Measurements from ENCODE around the gene ADNP.
"Not testable (repeated sequence)": the region's sequence is repeated elsewhere in the genome, so short reads cannot be mapped to it uniquely, and the experiment has no call there.

The ADNP gene

GRCh38 chr20:50898475-50898874 lies 32.8 kb downstream of the ADNP start:
- DNase-seq: no peak

DNA sequence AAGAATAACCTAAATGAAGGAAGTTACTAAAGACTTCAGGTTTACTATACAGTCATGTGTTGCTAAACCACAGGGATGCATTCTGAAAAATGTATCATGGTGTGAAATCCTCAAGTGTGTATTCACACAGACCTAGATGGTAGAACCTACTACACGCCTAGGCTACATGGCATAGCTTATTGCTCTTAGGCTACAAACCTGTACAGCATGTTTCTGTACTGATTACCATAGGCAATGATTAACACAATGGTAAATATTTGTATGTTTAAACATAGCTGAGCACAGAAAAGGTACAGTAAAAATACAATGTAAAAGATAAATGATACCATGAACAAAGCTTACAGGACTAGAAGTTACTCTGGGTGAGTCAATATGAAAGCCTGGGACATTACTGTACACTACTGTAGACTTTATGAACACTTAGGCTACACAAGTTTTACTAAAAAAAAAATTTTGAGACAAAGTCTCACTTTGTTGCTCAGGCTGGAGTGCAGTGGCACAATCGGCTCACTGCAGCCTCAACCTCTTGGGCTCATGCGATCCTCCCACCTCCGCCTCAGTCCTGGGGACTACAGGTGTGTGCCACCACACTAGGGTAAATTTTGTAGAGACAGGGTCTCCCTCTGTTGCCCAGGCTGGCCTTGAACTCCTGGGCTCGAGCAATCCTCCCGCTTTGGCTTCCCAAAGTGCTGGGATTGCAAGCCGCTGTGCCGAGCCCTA lies 36.0 kb downstream of the ADNP start:
- no peak for DNase-seq

GRCh38 chr20:50893620-50894019 lies 37.6 kb downstream of the ADNP start:
- DNase-seq: no peak

DNA sequence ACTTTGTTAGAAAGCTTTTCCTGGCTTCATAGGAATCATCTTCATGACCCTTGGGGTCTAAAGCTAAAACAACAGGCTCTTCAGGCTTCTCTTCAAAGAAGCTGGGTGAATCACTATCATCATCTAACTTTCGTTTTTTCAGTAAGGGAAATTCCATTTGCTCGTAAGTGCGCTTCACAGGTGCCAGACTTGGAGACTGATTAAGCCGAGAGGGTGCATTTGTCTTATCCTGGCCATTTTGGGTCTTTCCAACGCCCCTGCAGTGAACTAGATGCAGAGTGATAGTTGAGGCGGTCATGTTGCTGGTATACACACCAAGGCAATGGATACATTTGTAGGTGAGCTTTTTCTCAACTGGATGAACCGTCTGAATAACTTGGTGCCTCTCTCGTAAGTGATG lies 38.8 kb downstream of the ADNP start:
- DNase-seq: no peak

DNA sequence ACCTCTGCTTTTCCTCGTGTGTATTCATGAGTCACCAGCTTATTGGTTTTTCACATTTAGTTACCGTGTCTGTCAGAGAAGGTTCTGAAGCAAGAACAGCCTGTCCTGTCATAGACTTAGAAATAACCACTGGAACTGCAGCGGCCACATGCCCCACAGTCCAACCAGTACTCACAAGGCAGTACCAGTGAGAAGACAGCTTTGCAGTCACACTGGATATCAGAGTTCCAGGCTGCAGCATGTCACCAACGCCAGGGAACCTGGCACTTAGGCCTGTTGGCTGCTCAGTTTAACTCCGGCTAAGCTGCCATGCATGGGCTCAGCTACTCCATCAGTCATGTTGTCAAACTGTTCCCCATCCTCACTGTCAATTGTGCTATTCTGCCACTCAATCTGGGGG lies 40.1 kb downstream of the ADNP start:
- DNase-seq: no peak

- no peak for DNase-seq
Measured at GRCh38 chr20:50887576-50887975, 43.7 kb downstream of the ADNP start.

GRCh38 chr20:50886184-50886790 lies 45.0 kb downstream of the ADNP start:
- DNase-seq: no peak

DNA sequence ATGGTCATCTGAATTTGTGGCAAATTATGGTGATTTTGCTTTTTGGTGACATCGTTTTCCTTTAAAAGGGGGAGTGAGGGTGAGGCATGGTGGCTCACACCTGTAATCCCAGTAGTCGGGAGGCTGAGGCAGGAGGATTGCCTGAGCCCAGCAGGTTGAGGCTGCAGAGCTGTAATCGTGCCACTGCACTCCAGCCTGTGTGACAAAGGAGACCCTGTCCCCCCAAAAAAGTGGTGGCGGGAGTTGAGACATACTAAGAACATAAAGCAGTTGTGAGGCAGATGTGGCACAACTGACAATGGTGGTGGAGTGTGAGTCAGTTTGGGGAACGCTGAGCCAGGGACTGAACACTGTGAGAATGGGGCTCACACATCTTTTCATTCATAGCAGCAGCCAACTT lies 45.5 kb downstream of the ADNP start:
- DNase-seq: no peak

DNA sequence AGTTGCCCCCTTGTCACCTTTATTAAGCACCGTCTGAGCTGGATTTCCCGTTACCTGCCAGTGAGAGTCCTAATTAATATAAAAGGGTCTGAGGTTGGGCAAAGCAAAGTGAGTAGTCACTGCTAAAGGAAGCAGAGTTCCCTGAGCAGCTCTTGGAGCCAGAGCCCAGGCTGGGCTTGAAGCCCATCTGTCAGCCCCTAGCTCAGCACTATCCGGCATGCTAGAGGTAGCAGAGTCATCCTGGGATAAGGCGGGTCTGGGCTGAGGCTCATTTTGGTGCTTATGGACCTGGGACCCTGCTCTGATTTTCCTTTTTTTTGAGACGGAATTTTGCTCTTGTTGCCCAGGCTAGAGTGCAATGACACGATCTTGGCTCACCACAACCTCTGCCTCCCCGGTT lies 46.2 kb downstream of the ADNP start:
- DNase-seq: no peak

DNA sequence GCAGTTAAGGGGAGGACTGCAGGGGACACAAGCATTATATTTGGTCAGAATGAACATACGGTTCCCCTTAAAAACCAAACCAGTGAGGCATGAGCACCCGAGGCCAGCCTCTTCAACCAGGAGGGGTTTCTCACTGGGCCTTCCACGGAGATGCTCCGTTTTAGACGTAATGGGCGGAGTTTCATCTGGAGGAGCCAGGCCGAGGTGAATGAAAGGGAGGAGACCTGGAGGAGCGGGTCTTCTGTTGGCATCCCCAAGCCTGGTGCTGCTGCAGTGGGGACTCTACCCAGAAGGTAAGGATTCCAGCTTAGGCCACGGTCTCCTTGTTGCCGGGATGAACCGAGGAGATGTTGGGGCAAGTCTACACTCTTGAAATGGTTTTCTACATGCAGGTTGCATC lies 47.4 kb downstream of the ADNP start:
- DNase-seq: no peak

- DNase-seq: not testable (repeated sequence)
Measured at GRCh38 chr20:50881759-50882424, 49.3 kb downstream of the ADNP start.

DNA sequence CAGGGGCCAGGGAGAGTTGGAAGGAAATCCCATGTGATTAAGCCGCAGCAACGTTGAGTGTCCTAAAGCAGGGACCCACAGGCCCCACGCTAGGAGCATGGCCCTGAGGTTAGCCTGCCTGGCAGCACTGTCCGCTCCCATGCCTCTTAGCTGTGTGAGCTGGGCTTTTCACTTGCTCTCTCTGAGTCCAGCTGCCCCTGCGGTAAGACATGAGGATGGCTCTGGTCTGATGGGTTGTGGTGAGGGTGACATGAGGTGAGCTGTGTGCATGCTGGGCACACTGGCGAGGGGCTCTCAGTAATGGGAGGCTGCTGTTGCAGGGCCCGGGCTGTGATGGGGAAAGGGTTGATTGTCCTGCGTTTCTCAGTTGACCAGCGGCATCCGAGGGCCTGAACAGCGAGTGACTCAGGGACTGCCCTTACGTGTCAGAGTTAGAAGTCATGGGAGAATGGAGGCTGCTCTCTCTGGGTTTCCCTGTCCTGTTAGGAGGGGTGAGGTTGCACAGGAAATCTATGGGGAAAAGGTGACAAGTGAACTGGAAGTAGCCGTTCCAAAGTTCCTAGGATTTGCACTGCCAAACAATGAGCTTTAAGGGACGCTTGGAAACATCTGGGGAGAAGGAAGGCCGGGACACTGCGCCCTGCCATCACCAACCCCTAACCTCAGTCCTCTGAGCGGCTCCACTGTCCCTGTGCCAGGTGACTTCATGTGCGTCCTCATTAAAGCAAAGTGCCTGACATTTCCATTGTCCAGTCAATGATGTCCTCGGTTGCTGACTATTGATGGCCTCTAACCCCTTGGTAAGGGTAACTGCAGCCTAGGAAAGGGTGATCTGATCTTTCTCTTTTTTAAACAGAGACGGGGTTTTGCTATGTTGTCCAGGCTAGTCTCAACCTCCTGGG lies 51.3 kb downstream of the ADNP start:
- no peak for DNase-seq

- DNase-seq: no peak
Measured at GRCh38 chr20:50877232-50877743, 53.9 kb downstream of the ADNP start.

DNA sequence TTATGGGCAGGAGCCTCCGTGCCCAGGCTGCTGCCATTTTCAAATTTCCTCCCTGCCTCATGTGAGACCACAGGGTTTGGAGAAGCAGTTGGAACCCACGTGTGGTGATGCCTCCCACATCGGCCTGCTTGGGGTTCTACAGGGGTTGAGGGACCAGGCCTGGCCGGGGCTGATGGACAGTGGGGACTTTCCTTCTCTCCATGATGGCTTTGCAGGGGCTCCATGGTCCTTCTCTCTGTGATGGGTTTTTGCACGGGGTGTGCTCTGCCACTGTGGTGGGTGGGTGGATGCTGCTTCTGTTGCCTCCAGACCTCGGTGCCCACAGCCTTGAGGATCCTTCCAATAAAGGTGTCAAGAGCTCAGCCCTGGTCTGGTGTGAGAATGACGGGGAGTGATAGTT lies 54.4 kb downstream of the ADNP start:
- DNase-seq: no peak

DNA sequence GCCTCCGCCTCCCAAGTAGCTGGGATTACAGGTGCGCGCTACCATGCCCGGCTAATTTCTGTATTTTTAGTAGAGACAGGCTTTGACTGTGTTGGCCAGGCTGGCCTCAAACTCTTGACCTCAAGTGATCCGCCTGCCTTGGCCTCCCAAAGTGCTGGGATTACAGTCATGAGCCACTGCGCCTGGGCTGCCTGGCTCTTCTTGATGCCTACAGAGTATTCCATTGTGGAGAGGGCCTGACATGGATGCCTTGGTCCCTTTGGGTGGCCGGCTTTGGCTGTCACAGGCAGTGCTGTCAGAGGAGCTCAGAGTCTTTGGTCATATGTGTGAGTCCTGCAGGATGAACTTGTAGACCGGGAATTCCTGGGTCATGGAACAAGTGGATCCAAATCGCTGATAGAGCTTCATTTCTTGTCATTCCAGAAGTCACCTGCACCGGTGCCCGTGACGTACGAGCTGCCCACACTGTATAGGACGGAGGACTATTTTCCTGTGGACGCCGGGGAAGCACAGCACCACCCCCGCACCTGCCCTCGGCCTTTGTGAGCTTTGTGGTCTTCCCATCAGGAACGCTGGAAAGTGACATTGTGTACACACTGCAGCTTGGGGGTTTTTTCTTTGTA lies 55.1 kb downstream of the ADNP start:
- DNase-seq: no peak

DNA sequence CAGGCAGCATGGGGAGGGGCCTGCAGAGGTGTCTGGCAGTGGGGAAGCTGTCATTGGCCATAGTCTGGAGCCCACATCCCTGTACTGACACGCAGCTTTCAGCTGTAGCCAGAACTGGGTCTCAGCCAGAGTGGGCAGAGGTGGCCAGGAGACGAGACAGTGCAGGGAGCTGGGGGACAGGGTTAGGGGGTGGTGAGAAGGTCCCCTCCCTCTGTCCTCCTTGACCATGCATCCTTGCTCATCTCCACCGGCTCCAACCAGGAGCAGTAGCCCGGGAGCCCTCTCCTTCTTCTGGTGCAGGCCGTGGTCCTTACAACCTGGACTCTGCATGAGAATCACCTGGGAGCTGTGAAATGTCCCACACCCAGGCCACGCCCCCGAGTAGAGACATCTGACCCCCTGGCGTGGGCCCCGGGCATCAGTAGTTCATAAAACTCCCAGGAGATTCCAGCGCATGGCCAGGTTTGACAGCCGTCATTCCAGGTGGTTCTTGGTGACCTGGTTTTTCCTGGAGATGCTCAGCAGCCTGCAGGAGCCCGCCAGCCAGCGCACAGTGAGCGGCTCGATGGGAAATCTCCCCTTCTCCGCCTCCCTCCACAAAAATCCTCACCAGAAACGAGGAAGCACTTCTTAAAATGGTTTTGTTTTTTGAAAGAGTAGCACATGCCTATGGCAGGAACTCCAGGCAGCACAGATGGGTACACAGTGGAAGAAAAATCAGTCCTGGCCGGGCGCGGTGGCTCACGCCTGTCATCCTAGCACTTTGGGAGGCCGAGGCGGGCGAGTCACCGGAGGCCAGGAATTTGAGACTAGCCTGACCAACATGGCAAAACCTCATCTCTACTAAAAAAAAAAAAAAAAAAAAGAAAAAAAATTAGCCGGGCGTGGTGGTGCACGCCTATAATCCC lies 56.2 kb downstream of the ADNP start:
- DNase-seq: no peak

GRCh38 chr20:50874111-50874757 lies 57.0 kb downstream of the ADNP start:
- no peak for DNase-seq

DNA sequence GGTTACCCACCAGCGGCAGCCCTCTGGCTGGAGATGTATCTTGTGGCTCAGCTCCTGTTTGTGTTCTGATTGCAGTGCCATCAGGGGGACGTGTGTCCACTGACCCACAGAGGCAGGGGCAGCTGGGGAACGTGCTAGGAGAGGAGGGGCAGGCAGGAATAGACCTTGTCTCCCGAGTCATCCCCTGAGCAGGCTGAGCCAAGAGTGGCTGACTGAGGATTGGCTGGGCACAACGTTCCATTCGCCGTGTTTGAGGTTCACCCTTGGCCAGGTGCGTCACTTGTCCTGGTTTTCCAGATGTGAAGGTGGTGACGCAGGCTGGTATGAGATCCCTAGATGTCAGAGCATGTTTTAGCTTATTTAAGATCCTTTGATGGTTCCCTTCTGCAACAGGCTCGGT lies 57.7 kb downstream of the ADNP start:
- no peak for DNase-seq

DNA sequence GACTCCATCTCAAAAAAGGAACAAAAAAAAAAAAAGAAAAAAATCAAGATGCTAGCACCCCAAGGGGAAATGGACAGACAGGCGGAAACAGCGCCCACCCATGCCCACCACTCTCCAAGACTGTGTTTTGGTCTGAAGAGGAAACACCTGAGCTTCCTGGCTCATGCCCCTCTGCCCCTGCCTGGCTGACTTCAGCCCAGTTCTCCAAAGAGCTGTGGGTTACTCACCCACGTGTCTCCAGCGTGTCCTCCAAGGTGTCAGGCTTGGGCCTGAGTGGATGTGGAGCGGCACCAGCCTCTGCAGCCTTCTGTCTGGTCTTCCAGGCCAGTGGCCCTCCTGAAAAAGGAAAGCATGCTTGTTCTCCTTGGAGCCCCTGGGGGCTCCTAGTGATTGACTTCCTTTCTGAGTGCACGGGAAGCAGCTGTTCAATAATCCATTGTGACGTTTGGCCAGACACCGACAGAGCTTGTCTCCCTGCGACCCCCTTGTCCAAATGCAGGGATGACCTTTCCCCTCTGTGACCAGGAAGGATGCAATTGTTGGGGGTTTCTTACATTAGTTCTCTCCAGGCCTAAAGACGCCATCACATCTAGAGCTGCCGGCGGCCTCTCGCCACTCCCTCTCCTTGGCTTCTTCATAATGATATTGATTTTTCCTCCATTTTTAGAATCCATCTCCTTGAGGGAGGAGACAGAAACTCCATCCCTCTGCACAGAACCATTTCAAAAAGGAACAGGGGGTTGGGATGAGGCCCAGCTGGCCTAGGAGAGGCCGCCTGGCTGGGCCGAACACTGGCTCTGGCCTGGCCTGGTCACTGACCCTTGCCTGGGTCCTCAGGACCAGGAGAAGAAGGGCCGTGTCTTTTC lies 58.4 kb downstream of the ADNP start:
- DNase-seq: no peak

- no peak for DNase-seq
Measured at GRCh38 chr20:50870561-50871161, 60.6 kb downstream of the ADNP start.
